ENCODE measurements around the gene SLX4.

Gene SLX4

DNA sequence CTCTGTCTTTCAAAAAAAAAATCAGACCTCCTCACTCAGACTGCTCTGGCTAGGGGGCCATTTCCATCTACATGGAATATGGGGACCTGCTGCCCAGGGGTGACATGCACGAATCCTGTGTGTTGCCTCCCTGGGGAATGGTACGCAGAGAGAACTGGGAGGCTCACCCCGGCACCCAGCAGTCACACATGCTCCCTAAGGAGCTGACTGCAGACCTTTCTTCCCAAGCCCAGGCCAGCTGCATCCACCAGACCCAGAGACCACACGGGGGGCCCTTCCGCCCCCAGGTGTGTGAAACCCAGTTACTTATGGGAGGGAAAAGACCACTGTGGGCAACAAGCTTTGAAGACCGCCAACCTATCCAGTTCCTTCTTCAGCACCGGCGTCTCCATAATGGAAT lies 27.0 kb downstream of the SLX4 start:
- Histone ChIP-seq H3K27ac (no peak overlapping the region), H3K4me1 (ENCODE audit: control insufficient read depth in 1 of 2, insufficient read depth in 1 of 2, low read depth in 1 of 2, low read length in 1 of 2) (peaks cover 21 to 32% of the 10 kb centered on the region in 2 experiments), H3K4me3 (ENCODE audit: low read depth in 1 of 2, low read length in 1 of 2) (no peak overlapping the region), H3K27me3 (peaks cover 33% of the 10 kb centered on the region), H3K9me3 (no peaks in the 10 kb centered on the region), H3K36me3 (peaks cover 29% of the 10 kb centered on the region)
- TF ChIP-seq, protein P1, sequence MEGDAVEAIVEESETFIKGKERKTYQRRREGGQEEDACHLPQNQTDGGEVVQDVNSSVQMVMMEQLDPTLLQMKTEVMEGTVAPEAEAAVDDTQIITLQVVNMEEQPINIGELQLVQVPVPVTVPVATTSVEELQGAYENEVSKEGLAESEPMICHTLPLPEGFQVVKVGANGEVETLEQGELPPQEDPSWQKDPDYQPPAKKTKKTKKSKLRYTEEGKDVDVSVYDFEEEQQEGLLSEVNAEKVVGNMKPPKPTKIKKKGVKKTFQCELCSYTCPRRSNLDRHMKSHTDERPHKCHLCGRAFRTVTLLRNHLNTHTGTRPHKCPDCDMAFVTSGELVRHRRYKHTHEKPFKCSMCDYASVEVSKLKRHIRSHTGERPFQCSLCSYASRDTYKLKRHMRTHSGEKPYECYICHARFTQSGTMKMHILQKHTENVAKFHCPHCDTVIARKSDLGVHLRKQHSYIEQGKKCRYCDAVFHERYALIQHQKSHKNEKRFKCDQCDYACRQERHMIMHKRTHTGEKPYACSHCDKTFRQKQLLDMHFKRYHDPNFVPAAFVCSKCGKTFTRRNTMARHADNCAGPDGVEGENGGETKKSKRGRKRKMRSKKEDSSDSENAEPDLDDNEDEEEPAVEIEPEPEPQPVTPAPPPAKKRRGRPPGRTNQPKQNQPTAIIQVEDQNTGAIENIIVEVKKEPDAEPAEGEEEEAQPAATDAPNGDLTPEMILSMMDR (IDR thresholded peaks at IDR 0.05), result no peak

DNA sequence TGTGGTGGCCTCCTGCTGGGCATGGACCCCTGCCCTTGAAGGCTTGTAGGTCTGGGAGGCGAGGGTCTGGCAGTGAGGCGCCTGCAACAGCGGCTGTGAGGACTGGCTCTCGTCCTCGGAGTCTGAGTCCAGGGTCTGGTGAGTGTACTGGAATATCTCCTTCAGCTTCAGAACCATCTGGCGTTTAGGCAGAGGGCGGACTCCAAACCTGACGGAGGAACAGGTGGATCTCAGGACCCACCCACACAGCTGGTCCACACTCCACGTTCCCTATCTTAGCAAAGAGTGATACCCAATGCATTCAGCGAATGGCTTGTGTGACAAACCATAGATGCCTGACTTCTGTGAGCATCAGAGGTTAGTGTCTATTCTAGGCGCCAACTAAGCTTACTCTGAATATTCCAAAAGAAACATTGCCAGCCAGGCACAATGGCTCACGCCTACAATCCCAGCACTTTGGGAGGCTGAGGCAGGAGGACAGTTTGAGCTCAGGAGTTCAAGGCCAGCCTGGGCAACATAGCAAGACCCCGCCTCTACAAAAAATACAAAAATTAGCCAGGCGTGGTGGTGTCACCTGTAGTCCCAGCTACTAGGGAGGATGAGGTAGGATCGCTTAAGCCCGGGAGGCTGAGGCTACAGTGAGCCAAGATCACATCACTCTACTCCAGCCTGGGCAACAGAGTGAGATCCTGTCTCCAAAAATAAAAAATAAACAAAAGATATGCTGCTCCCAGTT lies 27.9 kb downstream of the SLX4 start:
- H3K4me1 ChIP-seq (ENCODE audit: control insufficient read depth in 1 of 2, insufficient read depth in 1 of 2, low read depth in 1 of 2, low read length in 1 of 2), result peaks cover 22 to 32% of the 10 kb centered on the region in 2 experiments
- no peak overlapping the region for H3K27ac ChIP-seq
- TF ChIP-seq, protein P1 (IDR thresholded peaks at IDR 0.05), result no peak
- no peaks in the 10 kb centered on the region for H3K9me3 ChIP-seq
- H3K4me3 ChIP-seq (ENCODE audit: low read depth in 1 of 2, low read length in 1 of 2), result no peak overlapping the region
- H3K36me3 ChIP-seq, result peaks cover 29% of the 10 kb centered on the region
- H3K27me3 ChIP-seq, result peaks cover 33% of the 10 kb centered on the region

DNA sequence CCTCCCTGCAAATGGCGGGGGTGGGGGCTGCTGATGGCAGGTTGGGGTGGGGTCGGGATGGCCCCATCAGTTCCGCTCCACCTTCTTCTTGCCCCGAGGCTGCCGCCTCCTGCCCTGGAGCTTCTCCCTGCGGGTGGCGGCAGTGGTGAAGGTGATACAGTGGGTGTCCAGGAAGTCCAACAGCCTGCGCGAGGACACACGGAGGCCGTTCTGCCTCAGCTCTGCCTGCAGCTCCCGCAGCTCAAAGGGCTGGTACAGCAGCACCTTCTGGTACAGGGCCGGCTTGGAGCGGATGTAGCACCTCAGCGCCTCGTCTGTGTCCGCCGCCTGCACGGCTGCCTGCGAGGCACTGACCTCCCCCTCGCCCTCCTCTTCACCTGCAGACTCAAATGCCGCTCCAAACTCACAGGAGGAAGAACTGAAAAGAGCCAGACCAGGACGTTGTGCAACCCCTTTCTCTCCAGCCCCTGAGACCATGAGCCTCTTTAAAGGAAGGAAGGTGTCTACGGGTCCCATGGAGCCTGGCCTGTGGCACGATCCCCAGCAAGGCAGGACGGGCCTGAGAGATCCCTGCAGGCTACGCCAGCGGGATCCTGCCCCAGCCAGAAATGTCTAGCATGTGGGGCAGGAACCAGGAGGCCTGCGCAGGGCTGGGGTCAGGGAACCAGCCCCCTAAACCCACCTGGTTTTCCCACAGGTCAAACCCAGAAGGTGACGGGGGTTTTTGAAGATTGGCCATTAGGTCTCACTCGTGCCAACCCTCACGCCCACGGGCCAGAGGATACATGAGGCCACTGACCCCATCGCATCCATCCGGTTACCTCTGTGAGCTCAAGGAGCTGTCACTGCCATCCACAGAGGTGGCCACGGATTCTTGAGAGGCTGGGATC lies 28.9 kb downstream of the SLX4 start:
- TF ChIP-seq, protein P1 (IDR thresholded peaks at IDR 0.05), result no peak

DNA sequence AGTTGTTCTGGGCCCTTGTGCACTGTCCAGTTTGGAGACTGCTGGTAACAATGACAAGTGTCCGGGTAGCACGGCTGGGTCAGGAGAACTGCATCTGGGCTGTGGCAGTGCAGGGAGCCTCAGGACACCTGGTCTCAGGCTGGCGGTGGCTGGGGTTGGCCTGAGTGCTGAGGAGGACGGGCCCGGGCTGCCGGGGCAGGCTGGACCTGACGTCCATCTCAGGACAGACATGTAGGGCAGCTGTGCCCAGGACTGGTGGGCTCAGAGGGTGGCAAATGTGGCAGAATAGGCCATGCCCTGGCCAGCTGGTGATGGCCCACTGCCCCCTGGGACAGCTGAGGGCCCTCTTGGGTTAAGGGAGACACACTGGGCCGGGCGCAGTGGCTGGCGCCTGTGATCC lies 30.0 kb downstream of the SLX4 start:
- Histone ChIP-seq H3K9me3 (no peaks in the 10 kb centered on the region), H3K27me3 (peaks cover 44% of the 10 kb centered on the region), H3K4me3 (ENCODE audit: low read depth in 1 of 2, low read length in 1 of 2) (no peak overlapping the region), H3K4me1 (ENCODE audit: control insufficient read depth in 1 of 2, insufficient read depth in 1 of 2, low read depth in 1 of 2, low read length in 1 of 2) (peaks cover 42 to 52% of the 10 kb centered on the region in 2 experiments), H3K36me3 (peaks cover 29% of the 10 kb centered on the region), H3K27ac (no peak overlapping the region)
- TF ChIP-seq, protein P1 (IDR thresholded peaks at IDR 0.05), result no peak

More for the DNA sequence above, 28.9 kb downstream of the SLX4 start:
- H3K27me3 ChIP-seq, result peaks cover 33% of the 10 kb centered on the region
- H3K4me1 ChIP-seq (ENCODE audit: control insufficient read depth in 1 of 2, insufficient read depth in 1 of 2, low read depth in 1 of 2, low read length in 1 of 2), result peaks cover 31 to 41% of the 10 kb centered on the region in 2 experiments
- H3K9me3 ChIP-seq, result no peaks in the 10 kb centered on the region
- H3K27ac ChIP-seq, result no peak overlapping the region
- H3K4me3 ChIP-seq (ENCODE audit: low read depth in 1 of 2, low read length in 1 of 2), result no peak overlapping the region
- H3K36me3 ChIP-seq, result peaks cover 29% of the 10 kb centered on the region

DNA sequence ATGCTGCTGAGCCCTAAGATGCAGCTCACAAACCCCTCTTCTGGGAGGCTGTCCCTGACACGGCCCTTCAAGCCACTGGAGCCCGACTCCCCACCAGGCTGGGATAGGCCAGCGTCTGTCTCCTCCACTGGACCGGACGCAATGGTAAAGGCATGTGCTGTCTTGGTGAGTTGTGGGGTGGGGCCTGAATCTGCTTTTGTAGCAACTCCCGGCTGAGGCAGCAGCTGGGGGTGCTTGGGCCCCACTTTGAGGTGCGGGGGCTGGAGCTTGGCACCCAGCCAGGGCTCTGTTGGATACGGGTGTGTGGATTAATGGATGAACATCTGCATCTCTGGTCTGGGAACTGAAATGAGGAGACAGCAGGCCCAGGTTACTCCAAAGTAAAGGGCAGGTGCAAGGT lies 30.7 kb downstream of the SLX4 start:
- H3K27ac ChIP-seq, result no peak overlapping the region
- no peak overlapping the region for H3K4me3 ChIP-seq (ENCODE audit: low read depth in 1 of 2, low read length in 1 of 2)
- peaks cover 29% of the 10 kb centered on the region for H3K36me3 ChIP-seq
- H3K27me3 ChIP-seq, result peaks cover 51% of the 10 kb centered on the region
- no peaks in the 10 kb centered on the region for H3K9me3 ChIP-seq
- TF ChIP-seq, protein P1 (IDR thresholded peaks at IDR 0.05), result no peak
- peaks cover 42 to 58% of the 10 kb centered on the region in 2 experiments for H3K4me1 ChIP-seq (ENCODE audit: control insufficient read depth in 1 of 2, insufficient read depth in 1 of 2, low read depth in 1 of 2, low read length in 1 of 2)

All from neutrophil (primary cell).